IPS DF 19.7 (cell line): ENCODE data around the gene SRPK2.
"Not testable (repeated sequence)": the region's sequence is repeated elsewhere in the genome, so short reads cannot be mapped to it uniquely, and the experiment has no call there.

Source experiments
- DNase-seq: peaks from one replicate; pipeline ENCODE4 v3.0.0-alpha.2; 2013; ENCODE audit warnings: low read depth, low spot score

Gene SRPK2

DNA sequence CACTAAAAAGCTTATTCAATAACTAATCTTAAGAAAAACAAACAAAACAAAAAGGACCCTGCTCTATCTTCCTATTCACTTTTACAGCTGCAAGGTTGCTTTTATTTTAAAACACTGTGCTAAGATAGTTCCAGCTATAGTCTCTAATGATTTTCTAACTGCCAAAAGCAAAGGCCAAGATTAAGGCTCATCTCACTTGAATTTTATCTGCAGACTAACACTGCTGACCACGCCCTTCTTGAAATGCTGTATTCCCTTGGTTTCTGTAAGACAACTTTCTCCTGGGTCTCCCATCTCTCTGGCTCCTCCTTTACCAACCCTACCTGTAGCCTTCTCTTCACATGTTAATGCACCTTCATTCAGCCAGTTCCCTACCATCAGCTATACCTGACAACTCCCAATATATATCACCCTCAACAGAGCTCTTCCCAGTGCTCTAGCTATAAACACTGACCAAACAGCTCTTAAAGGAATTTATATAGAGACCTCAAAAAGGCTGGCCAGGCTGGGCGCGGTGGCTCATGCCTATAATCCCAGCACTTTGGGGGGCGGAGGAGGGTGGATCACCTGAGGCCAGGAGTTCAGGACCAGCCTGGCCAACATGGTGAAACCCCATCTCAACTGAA, 11.7 kb downstream of the SRPK2 start:
- peak; percentile 52 for DNase-seq

DNA sequence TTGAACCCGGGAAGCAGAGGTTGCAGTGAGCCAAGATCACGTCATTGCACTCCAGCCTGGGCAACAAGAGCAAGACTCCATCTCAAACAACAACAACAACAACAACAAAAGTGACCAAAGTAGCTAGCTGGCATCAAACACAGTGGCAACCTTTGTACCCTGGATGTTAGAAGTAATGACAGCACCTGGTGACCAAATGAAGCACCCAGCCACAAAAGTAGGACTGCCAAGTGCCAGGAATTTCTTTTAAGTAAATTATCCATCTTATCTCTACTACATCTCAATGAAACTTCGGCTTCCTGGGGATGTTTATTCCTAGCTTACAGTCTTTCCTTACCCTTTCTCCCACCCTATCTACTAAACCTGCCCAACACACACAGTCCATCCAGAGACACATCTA, 18.8 kb downstream of the SRPK2 start:
- DNase-seq: no peak

DNA sequence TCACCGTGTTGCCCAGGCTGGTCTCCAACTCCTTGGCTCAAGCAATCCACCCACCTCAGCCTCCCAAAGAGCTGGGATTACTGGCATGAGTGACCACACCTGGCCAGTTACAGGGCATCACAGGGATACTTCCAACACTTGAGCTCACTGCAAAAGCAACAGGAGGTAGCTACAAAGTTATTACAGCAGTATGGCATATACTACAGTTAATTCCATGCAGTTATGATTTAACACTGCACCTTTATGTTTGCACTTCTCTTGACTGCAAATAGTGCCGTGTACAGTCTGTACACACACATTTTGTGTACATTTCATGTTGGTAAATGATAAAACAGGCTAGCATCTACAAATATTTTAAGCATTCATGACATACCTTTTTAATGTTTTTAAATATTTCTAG, 21.3 kb downstream of the SRPK2 start:
- DNase-seq: no peak

DNA sequence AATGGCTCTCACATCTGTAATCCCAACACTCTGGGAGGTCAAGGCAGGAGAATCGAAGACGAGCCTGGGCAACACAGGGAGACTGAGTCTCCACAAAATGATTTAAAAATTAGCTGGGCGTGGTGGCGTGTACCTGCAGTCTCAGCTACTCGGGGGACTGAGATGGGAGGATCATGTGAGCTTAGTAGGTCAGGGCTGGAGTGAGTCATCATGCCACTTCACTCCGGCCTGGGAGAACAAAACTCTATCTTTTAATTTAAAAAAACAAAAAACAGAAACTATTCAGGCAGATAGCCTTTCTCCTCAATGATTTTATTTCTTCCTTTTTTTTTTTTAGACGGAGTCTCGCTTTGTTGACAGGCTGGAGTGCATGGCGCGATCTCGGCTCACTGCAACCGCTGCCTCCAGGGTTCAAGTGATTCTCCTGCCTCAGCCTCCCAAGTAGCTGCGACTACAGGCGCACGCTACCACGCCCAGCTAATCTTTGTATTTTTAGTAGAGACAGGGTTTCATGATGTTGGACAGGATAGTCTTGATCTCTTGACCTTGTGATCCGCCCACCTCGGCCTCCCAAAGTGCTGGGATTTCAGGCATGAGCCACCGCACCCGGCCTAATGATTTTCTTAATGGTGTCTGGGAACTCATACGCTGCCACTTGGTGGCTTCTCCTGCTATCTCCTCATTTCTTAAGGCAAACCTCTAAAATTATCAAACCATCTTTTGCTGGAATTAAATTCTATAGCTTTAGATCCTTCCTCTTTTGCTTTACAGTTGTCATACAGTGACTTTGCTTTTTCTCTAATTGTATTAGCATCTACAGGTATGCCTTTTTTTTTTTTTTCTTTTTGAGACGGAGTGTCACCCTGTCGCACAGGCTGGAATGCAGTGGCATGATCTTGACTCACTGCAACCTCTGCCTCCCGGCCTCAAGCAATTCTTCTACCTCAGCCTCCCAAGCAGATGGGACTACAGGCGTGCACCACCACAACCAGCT, 22.9 kb downstream of the SRPK2 start:
- DNase-seq: no peak

DNA sequence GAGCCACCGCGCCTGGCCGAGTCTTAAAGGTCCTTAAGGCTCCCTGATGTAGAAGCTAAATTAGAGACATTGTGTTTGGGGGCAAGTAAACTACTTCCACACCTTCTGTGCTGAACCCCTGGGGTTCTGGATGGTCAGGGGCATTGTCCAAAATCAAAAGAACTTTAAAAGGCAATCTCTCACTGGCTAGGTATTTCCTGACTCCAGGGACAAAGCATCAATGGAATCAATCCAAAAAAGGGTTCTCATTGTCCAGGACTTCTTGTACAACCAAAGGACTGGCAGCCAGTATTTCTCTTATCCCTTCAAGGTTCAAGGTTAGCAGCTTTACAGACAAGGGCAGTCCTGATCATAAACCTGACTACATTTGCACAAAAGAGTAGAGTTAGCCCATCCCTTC, 24.0 kb downstream of the SRPK2 start:
- DNase-seq: no peak

DNA sequence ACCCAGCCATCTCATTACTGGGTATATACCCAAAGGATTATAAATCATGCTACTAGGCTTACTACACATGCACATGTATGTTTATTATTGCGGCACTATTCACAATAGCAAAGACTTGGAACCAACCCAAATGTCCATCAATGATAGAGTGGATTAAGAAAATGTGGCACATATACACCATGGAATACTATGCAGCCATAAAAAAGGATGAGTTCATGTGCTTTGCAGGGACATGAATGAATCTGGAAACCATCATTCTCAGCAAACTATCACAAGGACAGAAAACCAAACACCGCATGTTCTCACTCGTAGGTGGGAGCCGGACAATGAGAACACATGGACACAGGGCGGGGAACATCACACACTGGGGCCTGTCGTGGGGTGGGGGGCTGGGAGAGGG, 25.1 kb downstream of the SRPK2 start:
- DNase-seq: not testable (repeated sequence)

DNA sequence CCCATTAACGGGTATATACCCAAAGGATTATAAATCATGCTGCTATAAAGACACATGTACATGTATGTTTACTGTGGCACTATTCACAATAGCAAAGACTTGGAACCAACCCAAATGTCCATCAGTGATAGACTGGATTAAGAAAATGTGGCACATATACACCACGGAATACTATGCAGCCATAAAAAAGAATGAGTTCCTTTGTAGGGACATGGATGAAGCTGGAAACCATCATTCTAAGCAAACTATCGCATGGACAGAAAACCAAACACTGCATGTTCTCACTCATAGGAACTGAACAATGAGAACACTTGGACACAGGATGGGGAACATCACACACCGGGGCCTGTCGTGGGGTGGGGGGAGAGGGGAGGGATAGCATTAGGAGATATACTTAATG, 26.0 kb downstream of the SRPK2 start:
- not testable (repeated sequence) for DNase-seq

DNA sequence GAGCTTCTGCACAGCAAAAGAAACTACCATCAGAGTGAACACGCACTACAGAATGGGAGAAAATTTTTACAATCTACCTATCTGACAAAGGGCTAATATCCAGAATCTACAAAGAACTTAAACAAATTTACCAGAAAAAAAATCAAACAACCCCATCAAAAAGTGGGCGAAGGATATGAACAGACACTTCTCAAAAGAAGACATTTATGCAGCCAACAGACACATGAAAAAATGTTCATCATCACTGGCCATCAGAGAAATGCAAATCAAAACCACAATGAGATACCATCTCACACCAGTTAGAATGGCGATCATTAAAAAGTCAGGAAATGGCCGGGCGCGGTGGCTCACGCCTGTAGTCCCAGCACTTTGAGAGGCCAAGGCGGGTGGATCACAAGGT, 26.7 kb downstream of the SRPK2 start:
- not testable (repeated sequence) for DNase-seq

DNA sequence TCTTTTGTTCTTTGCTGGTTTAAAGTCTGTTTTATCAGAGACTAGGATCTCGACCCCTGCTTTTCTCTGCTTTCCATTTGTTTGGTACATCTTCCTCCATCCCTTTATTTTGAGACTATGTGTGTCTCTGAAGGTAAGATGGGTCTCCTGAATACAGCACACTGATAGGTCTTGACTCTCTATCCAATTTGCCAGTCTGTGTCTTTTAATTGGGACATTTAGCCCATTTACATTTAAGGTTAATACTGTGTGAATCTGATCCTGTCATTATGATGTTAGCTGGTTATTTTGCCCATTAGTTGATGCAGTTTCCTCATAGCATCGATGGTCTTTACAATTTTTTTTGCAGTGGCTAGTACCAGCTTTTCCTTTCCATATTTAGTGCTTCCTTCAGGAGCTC, 28.6 kb downstream of the SRPK2 start:
- not testable (repeated sequence) for DNase-seq

DNA sequence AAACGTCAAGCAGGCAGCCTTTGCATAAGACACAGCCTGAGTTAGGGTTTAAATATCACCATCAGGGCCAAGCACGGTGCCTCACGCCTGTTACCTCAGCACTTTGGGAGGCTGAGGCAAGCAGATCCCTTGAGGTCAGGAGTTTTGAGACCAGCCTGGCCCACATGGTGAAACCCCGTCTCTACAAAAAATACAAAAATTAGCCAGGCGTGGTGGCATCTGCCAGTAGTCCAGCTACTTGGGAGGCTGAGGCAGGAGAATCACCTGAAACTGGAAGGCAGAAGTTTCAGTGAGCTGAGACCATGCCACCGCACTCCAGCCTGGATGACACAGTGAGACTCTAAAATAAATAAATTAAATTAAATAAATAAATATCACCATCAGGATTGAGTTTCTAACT, 33.0 kb downstream of the SRPK2 start:
- no peak for DNase-seq

DNA sequence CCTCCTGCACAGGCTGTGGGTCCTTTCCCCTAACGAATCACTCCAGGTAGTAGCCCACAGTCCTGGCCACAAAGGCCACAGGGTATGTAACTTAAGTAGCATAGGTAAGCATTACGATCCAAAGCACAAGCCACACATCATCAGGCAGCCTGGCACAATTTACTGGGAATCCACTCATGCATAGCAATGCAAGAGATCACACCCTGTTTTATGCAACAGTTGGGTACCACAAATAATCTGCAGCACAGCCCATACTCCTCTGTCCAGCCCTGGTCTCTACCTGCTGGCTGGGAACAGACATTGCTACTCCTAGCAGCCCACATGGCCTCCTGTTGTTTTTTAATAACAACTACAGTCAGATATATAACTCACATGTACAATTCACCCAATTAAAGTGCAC, 34.3 kb downstream of the SRPK2 start:
- no peak for DNase-seq

DNA sequence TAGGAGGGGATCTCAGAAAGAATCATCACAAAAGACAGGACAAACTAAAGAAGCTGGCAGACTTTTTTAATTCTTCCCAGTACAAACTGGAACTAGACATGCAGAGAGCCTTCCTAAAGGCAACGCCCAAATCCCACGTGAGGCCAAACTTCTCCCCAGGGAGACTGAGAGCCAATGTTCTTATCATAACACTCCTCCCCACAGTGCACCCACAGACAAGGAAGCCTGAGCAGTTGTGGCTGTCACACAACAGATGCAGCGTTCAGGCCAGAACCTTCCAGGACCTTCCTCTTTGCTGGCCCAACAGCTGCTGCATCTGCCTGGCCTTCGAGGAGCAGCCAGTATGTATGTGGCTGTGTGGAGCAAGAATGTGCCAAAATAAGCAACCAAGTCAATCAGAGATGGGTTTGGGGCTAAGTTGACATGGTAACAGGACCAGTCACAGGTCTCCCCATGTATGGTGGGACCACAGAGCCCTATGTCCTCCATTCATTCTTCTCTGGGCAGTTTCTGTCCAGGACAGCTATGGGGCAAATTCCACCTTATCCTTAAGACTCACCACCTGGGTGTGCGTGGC, 34.9 kb downstream of the SRPK2 start:
- DNase-seq: no peak

DNA sequence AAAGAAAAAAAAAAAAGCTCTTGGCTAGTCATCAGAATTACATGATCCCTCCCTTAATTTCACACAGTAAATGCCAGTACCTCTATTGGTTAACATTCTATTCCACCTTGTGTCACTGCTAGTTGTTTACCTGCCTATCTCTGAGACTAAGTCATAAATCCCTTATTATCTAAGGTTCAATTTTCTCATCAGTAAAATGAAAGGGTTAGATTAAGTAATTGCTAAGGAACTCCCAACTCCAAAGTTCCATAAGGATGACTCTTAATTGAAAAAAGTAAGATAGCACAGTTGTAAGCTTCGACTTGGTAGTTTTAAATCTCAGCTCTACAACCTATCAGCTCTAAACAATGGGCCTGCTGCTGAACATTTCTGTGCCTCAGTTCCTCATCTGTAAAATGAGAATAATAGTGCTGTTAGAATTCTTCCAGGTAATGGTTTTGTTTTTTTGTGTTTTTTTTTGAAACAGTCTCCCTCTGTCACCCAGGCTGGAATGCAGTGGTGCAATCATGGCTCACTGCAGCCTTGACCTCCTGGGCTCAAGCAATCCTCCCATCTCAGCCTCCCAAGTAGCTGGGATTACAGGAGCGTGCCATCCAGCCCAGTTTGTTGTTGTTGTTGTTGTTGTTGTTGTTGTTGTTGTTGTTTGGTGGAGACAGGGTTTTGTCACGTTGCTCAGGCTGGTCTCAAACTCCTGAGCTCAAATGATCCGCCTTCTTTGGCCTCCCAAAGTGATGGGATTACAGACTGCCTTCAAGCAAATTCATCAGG, 35.6 kb downstream of the SRPK2 start:
- DNase-seq: no peak

DNA sequence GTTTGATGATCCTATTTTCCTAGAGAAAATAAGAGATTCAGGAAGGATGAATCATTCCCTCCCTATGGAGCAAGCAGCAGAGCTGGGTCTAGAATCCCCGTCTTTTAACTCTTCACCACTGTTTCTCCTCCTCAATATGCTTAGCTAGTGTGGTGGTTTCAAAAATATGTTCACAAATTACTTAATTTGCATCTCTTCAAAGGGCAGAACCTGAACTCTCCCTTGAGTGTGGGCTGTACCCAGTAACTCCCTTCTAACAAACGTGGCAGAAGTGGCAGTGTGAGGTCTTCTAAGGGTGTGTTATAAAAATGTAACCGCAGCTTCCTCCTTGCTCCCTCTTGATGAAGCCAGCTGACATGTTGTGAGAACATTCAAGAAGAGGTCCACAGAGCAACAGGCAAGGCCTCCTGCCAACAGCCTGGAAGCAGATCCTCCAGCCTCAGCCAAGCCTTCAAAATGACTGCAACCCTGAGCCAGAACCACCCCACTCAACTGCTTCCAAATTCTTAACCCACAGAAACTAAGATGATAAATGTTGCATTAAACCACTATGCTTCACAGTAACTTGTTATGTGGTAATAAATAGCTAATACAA, 36.6 kb downstream of the SRPK2 start:
- no peak for DNase-seq

DNA sequence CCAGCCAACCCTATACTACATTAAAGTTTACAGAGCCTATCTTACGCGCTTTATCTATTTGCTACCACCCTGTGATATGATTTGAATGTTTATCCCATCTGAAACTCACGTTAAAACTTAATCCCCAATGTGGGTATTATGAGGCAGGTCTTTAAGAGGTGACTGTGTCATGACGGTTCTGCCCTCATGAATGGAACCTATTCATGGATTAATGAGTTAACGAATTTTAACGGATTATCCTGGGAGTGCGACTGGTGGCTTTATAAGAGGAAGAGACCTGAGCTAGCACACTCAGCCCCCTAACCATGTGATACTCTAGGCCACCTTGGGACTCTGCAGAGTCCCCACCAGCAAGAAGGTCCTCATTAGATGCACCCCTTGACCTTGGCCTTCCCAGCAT, 37.8 kb downstream of the SRPK2 start:
- no peak for DNase-seq

DNA sequence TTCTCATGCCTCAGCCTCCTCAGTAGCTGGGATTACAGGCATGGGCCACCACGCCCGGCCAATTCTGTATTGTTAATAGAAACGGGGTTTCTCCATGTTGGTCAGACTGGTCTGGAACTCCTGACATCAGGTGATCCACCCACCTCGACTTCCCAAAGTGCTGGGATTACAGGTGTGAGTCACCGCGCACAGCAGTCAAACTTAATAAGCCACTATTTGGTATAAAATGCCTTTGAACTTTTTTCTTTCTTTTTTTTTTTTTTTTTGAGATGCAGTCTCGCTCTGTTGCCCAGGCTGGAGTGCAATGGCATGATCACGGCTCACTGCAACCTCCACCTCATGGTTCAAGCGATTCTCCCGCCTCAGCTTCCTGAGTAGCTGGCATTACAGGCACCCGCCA, 40.5 kb downstream of the SRPK2 start:
- DNase-seq: not testable (repeated sequence)

DNA sequence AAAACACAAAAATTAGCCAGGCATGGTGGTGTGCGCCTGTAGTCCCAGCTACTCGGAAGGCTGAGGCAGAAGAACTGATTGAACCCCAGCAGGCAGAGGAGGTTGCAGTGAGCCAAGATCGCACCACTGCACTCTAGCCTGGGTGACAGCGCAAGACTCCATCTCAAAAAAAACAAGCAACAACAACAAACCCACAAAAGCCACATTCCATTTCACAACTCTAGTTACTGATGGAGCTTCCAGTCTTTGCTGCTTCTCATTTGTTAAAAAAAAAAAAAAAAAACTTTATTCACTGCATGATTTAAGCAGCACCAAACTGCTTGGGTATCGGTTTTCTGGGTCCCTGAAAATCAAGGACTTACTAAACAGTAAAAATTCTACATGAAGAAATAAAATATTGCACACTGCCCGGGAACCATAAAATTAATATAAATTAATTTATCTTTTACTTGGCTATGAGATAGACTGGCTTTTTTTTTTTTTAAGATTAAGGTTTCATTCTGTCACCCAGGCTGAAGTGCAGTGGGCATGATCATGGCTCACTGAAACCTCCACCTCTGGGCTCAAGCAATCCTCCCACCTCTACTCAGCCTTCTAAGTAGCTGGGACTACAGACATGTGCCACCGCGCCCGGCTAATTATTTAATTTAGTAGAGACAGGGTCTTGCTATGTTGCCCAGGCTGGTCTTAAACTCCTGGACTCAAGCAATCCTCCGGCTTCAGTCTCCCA, 42.0 kb downstream of the SRPK2 start:
- no peak for DNase-seq

DNA sequence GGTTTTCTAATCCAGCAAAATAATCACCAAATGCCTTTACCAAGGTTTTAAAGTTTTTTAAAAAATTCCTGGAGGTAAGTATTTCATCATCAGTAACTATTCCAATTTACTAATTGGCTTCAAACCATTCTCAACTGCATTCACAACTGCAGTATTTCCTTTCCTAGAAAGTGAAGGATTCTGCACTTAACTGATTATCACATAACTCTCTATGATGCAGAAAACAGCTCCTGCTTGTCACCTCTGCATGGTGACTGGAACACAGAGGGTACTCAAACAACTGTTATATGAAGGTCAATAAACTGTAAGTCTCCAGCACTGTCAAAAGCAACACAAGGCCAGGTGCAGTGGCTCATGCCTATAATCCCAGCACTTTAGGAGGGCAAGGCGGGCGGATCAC, 42.6 kb downstream of the SRPK2 start:
- DNase-seq: no peak

DNA sequence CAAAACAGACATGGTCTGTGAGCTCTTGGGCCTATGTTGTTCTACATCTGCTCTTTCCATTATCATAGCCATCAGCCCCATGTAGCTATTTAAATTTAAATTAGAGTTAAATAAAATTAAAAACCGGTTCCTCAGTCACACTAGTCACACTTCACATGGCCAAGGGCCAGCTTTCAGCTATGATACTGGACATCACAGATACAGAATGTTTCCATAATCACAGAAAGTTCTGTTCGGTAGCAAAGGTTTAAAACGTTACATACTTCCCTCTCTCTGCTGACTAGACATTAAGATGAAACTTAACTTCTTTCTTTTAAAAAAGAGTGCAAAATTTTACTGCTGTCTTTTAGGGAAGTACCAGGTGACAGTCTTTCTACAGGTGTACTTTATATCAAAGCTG, 43.0 kb downstream of the SRPK2 start:
- DNase-seq: no peak

DNA sequence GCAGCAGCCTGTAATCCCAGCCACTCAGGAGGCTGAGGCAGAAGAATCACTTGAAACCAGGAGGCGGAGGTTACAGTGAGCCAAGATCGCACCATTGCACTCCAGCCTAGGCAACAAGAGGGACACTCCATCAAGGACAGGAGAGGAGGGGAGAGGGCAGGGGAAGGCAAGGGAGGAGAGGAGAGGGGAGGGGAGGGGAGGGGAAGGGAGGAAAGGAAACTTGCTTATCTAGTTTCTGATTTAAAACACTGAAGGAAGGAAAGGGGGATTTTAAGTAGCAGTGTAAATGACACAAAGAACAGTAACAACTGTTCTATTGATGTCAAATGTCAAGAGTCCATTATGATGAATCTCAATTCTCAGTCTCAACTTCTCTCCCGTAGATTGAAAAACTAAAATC, 43.7 kb downstream of the SRPK2 start:
- no peak for DNase-seq
